Middle frontal gyrus (tissue), 1 donor: ENCODE data around the gene TOR1AIP2.
"Not testable (repeated sequence)": the region's sequence is repeated elsewhere in the genome, so short reads cannot be mapped to it uniquely, and the experiment has no call there.

Experiments
- DNase-seq: peaks from one replicate; pipeline ENCODE4 v3.0.0-alpha.2; 2015; ENCODE audit warnings: low spot score; ENCODE audit errors: extremely low spot score

Gene TOR1AIP2

DNA sequence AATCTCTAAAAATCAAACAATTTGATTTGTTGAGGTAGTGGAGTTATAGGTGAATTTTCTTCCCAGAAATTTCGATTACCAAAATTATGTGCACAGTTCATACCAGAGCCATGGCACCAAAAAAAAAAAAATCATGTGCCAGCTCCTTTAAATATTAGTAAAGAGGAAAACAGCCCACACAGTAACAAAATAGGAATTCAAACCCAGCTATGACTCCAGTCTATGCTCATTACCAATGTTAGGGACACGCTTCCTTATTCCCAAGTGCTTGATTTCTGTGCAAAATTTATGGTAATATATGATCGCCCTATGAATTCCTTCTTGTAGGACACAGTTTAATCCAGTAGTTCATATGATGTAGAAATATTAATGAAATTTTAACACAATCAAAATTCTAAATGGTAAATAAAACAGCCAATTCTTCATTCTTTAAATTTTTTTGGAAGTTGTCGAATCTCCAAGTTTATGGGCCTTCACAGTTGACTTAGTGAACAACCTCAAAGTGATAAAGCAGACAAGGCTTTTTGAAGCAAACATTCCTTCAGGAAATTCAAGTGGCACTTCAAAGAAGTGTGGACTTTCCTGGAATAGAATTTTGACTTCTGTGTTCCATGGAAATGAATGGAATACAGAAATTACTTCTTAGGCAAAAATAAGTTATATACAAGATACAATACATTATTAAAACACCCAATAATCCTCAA is 1.9 kb downstream of the TOR1AIP2 start:
- no peak for DNase-seq

DNA sequence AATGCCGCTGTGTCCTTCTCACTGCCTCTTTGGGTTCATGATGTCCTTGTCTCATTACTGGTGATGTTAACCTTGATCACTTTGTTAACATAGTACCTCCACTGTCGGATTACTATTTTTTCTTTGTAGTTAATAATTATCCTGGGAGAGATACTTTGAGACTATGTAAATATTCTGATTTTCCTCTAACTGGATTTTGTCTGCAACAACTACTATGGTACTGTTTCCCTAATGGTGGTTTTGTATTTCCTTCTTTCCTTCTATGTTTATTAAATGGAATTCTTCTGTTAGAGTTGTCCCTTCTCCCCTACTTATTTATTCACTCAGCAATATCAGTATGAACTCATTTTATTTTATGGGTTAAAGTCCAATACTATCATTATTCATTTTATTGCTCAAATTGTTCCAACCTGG is 4.2 kb downstream of the TOR1AIP2 start:
- no peak for DNase-seq

GRCh38 chr1:179872558-179872957 is 5.0 kb downstream of the TOR1AIP2 start:
- DNase-seq, result no peak

GRCh38 chr1:179871940-179872339 is 5.7 kb downstream of the TOR1AIP2 start:
- no peak for DNase-seq

DNA sequence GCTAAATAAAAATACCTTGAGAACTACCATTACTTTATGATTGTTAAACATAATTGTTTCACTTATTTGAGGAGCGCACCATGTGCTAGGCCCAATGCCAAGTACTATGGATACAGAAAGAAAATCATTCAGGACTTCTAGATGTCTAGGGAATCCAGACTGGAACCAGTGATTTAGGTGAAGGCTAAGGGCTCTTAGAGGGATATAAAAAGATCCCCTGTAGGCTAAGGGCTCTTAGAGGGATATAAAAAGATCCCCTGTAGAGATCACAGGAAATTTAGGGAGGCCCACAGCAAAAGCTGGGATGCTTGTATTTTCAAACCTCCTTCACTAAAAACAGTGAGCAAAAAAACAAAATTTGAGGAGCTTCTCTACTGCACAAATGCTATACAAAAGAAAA is 6.7 kb downstream of the TOR1AIP2 start:
- DNase-seq, result no peak

DNA sequence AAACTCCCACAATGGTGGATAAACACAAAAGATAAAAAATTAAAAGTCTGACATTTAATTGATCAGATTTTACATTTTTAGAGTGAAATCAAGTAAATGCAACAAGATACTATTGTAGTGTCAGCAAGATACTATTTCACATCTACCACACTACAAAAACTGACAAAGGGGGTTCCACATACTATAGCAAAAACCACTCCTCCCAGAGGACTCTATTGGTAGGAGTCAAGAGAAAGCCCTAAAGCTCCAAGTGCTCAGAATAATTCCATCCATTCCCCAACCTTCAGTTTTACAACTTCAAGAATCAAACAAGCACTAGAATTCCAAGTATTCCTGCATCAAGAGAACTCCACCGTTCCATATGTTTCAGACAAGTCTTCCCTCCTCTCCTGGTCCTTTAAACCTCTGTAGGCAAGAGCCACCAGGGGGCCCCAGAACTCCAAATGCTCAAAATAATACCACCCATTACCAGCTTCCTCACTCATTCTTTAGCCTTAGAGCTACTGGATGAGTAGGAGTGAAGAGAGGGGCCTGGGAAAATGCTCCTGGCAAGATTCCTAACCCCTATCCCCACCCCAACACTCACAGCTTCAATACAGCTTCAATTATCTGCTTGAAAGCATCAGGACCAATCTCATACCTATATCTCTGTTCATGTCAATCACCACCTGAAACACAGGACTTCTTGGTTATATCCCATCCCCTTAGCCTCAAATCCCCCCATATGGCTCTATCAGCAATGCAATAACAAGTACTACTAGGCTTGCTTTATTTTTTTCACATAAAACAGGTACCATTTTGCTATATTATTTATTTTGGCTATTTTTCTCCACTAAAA is 9.9 kb downstream of the TOR1AIP2 start:
- DNase-seq, result no peak

DNA sequence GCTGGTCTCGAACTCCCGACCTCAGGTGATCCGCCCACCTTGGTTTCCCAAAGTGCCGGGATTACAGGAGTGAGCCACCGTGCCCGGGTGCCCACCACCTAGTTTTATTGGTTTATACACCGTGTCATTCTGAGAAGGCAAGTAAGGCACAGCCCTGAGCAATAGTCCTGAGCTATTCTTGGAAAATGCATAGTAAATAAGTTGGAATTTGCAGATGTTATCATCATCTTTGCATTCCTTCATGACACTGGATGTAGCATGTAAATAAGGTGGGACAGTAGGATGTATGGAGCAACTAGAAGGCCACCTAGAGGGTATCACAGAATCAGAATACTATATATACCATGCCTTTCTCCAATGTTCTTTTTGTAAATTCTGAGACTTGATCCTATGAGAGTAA is 11.0 kb downstream of the TOR1AIP2 start:
- DNase-seq, result no peak

- no peak for DNase-seq
Observed at GRCh38 chr1:179865377-179865776, 12.2 kb downstream of the TOR1AIP2 start.

- no peak for DNase-seq
Observed at GRCh38 chr1:179860652-179861051, 17.0 kb downstream of the TOR1AIP2 start.

- no peak for DNase-seq
Observed at GRCh38 chr1:179857009-179857408, 20.6 kb downstream of the TOR1AIP2 start.

DNA sequence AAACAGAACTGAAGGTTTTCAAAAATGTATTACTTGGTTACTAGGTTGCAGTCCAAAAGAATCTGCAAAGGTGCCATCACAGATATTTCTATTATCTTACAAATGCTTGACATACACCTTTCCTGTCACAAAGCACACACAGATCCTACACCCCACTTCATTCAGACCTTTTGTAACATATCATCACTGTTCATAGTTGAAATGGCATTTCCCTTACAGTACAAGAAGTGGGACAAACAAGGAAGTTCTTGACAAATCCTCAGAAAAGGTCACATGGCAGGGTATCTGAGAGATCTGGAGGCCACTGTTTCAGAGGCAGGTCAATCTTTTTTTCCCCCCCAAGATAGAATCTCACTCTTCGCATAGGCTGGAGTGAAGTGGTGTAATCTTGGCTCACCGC is 21.3 kb downstream of the TOR1AIP2 start:
- no peak for DNase-seq

DNA sequence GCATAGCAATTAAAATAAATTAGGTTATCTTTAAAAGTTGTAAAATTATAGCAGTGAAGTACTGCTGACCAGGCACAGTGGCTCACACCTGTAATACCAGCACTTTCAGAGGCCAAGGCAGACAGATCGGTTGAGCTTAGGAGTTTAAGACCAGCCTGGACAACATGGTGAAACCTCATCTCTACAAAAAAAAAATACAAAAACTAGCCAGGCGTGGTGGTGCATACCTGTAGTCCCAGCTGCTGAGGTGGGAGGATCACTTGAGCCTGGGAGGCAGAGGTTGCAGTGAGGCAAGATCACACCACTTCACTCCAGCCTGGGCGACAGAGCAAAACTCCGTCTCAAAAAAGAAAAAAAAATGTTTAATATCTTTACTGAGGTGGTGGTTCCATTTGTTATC is 21.8 kb downstream of the TOR1AIP2 start:
- DNase-seq, result not testable (repeated sequence)

- DNase-seq, result no peak
Observed at GRCh38 chr1:179853102-179853501, 24.5 kb downstream of the TOR1AIP2 start.

GRCh38 chr1:179848233-179848632 is 29.4 kb downstream of the TOR1AIP2 start:
- DNase-seq, result no peak

DNA sequence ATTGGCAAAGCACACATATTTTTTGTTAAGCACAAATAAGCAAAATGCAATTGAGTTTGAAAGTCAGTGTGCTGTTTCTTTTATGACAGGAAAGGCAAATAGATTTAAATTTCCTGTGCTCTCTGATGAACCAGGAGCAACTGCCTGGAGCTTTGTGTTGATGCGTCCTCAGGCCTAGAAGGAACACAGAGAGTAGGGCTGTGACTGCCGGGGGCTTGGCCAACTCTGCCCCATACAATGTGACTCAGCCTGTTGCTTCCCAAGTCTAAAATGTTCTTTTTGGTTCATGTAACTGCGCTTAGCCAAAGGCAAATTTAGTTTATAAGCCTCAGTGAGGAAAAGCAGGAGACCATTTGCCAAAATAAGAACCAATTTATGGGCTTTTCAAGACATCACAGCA is 37.5 kb downstream of the TOR1AIP2 start:
- no peak for DNase-seq

DNA sequence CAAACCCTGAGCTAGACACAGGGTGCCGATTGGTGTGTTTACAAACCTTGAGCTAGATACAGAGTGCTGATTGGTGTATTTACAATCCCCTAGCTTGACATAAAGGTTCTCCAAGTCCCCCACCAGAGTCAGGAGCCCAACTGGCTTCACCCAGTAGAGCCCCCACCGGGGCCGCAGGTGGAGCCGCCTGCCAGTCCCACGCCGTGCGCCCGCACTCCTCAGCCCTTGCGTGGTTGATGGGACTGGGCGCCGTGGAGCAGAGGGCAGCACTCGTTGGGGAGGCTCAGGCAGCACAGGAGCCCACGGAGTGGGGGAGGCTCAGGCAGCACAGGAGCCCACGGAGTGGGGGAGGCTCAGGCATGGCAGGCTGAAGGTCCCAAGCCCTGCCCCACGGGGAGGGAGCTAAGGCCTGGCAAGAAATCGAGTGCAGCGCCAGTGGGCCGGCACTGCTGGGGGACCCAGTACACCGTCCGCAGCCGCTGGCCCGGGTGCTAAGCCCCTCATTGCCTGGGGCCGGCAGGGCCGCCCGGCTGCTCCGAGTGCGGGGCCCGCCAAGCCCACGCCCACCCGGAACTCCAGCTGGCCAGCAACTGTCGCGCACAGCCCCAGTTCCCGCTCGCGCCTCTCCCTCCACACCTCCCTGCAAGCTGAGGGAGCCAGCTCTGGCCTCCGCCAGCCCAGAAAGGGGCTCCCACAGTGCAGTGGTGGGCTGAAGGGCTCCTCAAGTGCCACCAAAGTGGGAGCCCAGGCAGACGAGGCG is 40.7 kb downstream of the TOR1AIP2 start:
- not testable (repeated sequence) for DNase-seq

DNA sequence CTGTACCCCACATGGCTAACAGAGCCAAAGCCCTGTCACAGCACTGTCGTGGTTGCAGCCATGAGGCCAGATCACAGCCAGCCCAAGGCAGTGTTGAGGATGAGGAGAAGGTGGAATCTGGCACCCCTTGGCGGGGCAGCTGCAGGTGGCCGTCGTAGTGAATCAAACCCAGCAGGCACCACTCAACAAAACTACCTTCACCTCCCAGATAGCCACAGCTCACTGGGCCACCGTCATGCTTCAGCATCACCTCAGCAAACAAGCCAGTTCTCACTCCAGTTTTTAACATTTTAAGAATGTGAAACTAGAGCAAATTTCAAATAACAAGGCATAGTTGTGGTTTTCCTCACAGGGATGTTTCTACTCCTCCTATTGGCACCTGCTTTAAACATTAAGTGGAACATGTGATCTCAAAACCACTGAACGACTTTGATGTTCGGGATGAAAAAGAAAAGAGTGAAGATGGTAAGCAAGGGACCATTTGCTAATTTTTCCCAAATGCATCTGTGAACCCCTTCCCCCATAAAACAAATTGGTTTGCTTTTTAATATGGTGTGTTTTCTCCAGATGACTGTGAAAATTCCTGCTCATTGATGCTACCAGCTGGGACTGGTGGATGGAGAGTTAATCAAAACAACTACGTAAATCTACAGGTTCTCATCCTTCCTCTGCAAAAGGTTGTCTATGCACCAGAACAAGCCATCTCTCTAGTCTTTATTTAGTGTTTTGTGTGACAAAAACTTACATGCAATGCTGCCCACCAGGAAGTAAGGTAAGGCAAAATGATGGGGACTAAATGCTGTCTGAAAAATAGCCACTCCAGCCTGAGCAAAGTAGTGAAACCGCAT is 45.5 kb downstream of the TOR1AIP2 start:
- no peak for DNase-seq

GRCh38 chr1:179831225-179831624 is 46.4 kb downstream of the TOR1AIP2 start:
- no peak for DNase-seq

- no peak for DNase-seq
Observed at GRCh38 chr1:179828554-179829110, 49.0 kb downstream of the TOR1AIP2 start.

DNA sequence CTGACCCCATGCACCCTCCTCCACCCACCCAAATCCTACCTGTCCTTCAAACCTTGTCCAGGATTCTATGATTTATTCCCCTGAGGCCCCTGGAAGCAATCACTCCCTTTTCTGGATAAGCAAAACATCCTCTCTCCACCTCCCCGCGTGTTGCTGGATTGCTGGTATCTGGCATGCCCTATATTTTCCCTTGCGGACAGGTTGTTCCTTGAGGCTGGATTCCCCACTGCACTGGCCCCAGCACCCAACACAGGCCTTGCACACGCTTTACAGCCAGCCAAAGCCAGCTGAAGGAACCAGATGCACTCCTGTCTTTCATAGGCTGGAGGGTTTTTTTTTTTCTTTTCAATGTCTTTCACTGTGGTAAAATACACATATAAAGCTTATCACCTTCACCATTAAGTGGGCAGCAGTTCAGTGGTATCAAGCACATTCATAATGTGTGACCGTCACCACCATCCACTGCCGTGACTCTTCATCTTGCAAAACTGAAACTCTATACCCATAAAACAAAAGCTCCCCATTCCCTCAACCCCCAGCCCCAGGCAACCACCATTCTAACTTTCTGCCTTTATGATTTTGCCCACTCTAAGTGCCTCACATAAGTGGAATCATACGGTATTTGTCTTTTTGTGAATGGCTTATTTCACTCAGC is 50.9 kb downstream of the TOR1AIP2 start:
- DNase-seq, result no peak
